ENCODE data around the gene CBFB. TPM values are rescaled to one million over a fixed set of nuclear protein-coding genes. Genes with fewer than 3 reads are reported as not detected.

Gene CBFB
- total RNA-seq, 2 experiments from 2014 or later: 235 to 241 TPM

GRCh38 chr16:67043420-67043819 is 14.5 kb downstream of the CBFB start:
- Mint-ChIP-seq H3K27ac (no peak overlapping the region), H3K36me3 (ENCODE audit: low read depth) (peaks cover 46% of the 10 kb centered on the region), H3K4me3 (no peak overlapping the region), H3K9me3 (ENCODE audit: insufficient read depth) (no peaks in the 10 kb centered on the region), H3K27me3 (ENCODE audit: low read depth) (no peaks in the 10 kb centered on the region), H3K4me1 (ENCODE audit: low read depth) (peaks cover 30% of the 10 kb centered on the region)
- ATAC-seq (no peak), DNase-seq (no peak)
- CTCF ChIA-PET: interaction anchor here (0.9 to 2.9 kb wide), 6 partner anchors 10 to 112 kb away, joined by 3 to 21 read pairs (median 6); no protein-coding TSS in a partner anchor
- POLR2A ChIA-PET: interaction anchor here (1.1 to 4.6 kb wide), 2 partner anchors 14 to 346 kb away, joined by 3 to 35 read pairs; partner anchors contain the start of gene CBFB

- ATAC-seq (no peak), DNase-seq (no peak)
- ChIA-PET CTCF (interaction anchor here (1.0 to 4.0 kb wide), 3 partner anchors 10 to 105 kb away, joined by 3 to 13 read pairs (median 3); no protein-coding TSS in a partner anchor), POLR2A (no interaction called here)
- peaks cover 32% of the 10 kb centered on the region for H3K36me3 Mint-ChIP-seq (ENCODE audit: low read depth)
- H3K9me3 Mint-ChIP-seq (ENCODE audit: insufficient read depth): no peaks in the 10 kb centered on the region
- H3K4me1 Mint-ChIP-seq (ENCODE audit: low read depth): peaks cover 40% of the 10 kb centered on the region
- H3K27me3 Mint-ChIP-seq (ENCODE audit: low read depth): no peaks in the 10 kb centered on the region
- no peak overlapping the region for H3K27ac Mint-ChIP-seq
- H3K4me3 Mint-ChIP-seq: no peak overlapping the region
Observed at GRCh38 chr16:67050796-67051195, 21.8 kb downstream of the CBFB start.

GRCh38 chr16:67052399-67052798 is 23.4 kb downstream of the CBFB start:
- DNase-seq: no peak
- no peaks in the 10 kb centered on the region for H3K27me3 Mint-ChIP-seq (ENCODE audit: low read depth)
- ATAC-seq: peak; percentile 41
- ChIA-PET POLR2A (interaction anchor here (0.9 to 2.6 kb wide), 3 partner anchors 8 to 36 kb away, joined by 3 to 13 read pairs (median 5); no protein-coding TSS in a partner anchor), CTCF (interaction anchor here (1.2 to 4.7 kb wide), 6 partner anchors 8 to 103 kb away, joined by 3 to 21 read pairs (median 8); partner anchors contain the start of gene CES3)
- peaks cover 35% of the 10 kb centered on the region for H3K36me3 Mint-ChIP-seq (ENCODE audit: low read depth)
- no peaks in the 10 kb centered on the region for H3K9me3 Mint-ChIP-seq (ENCODE audit: insufficient read depth)
- H3K27ac Mint-ChIP-seq: peak overlapping the region; percentile 87
- H3K4me1 Mint-ChIP-seq (ENCODE audit: low read depth): peaks cover 51% of the 10 kb centered on the region
- peak overlapping the region; percentile 61 for H3K4me3 Mint-ChIP-seq

GRCh38 chr16:67053767-67054334 is 24.9 kb downstream of the CBFB start:
- DNase-seq: no peak
- Mint-ChIP-seq H3K27ac (peak overlapping the region; percentile 87), H3K36me3 (ENCODE audit: low read depth) (peaks cover 42% of the 10 kb centered on the region), H3K4me3 (peak overlapping the region; percentile 61), H3K27me3 (ENCODE audit: low read depth) (no peaks in the 10 kb centered on the region), H3K4me1 (ENCODE audit: low read depth) (peaks cover 52% of the 10 kb centered on the region), H3K9me3 (ENCODE audit: insufficient read depth) (no peaks in the 10 kb centered on the region)
- ATAC-seq: peak; percentile 17
- POLR2A ChIA-PET: interaction anchor here (0.6 to 2.6 kb wide), 4 partner anchors 23 to 304 kb away, joined by 3 to 13 read pairs (median 3); no protein-coding TSS in a partner anchor
- CTCF ChIA-PET: interaction anchor here (0.6 to 4.7 kb wide), 13 partner anchors 10 to 131 kb away, joined by 3 to 21 read pairs (median 4); partner anchors contain the start of gene NOL3

GRCh38 chr16:67054901-67055300 is 26.0 kb downstream of the CBFB start:
- POLR2A ChIA-PET: interaction anchor here (0.8 to 1.2 kb wide), 2 partner anchors 21 to 25 kb away, joined by 3 to 4 read pairs; no protein-coding TSS in a partner anchor
- Mint-ChIP-seq H3K9me3 (ENCODE audit: insufficient read depth) (no peaks in the 10 kb centered on the region), H3K4me3 (peak overlapping the region; percentile 61), H3K27me3 (ENCODE audit: low read depth) (no peaks in the 10 kb centered on the region), H3K36me3 (ENCODE audit: low read depth) (peaks cover 47% of the 10 kb centered on the region), H3K27ac (peak overlapping the region; percentile 15), H3K4me1 (ENCODE audit: low read depth) (peaks cover 54% of the 10 kb centered on the region)
- CTCF ChIA-PET: interaction anchor here (0.7 to 4.7 kb wide), 8 partner anchors 11 to 100 kb away, joined by 3 to 21 read pairs (median 3); no protein-coding TSS in a partner anchor
- no peak for ATAC-seq
- DNase-seq: no peak

GRCh38 chr16:67055712-67056487 is 27.0 kb downstream of the CBFB start:
- no peaks in the 10 kb centered on the region for H3K9me3 Mint-ChIP-seq (ENCODE audit: insufficient read depth)
- CTCF ChIA-PET: interaction anchor here (0.8 to 4.7 kb wide), 4 partner anchors 12 to 73 kb away, joined by 3 to 21 read pairs (median 4); no protein-coding TSS in a partner anchor

GRCh38 chr16:67063008-67063407 is 34.1 kb downstream of the CBFB start:
- Mint-ChIP-seq H3K9me3 (ENCODE audit: insufficient read depth) (no peaks in the 10 kb centered on the region), H3K4me1 (ENCODE audit: low read depth) (peaks cover 18% of the 10 kb centered on the region), H3K36me3 (ENCODE audit: low read depth) (peaks cover 41% of the 10 kb centered on the region), H3K4me3 (peak overlapping the region; percentile 1), H3K27ac (peak overlapping the region; percentile 13), H3K27me3 (ENCODE audit: low read depth) (no peaks in the 10 kb centered on the region)
- ATAC-seq (peak; percentile 64), DNase-seq (no peak)
- ChIA-PET CTCF (interaction anchor here (1.0 to 1.4 kb wide), 2 partner anchors 36 to 92 kb away, joined by 3 read pairs; no protein-coding TSS in a partner anchor), POLR2A (interaction anchor here (0.9 kb wide), 1 partner anchor 97 kb away, joined by 3 read pairs; no protein-coding TSS in a partner anchor)

More at GRCh38 chr16:67055712-67056487, 27.0 kb downstream of the CBFB start:
- ATAC-seq (no peak), DNase-seq (no peak)
- H3K4me1 Mint-ChIP-seq (ENCODE audit: low read depth): peaks cover 52% of the 10 kb centered on the region
- H3K27me3 Mint-ChIP-seq (ENCODE audit: low read depth): no peaks in the 10 kb centered on the region
- H3K4me3 Mint-ChIP-seq: no peak overlapping the region
- H3K36me3 Mint-ChIP-seq (ENCODE audit: low read depth): peaks cover 55% of the 10 kb centered on the region
- H3K27ac Mint-ChIP-seq: peak overlapping the region; percentile 61
- POLR2A ChIA-PET: interaction anchor here (0.9 kb wide), 1 partner anchor 26 kb away, joined by 7 read pairs; no protein-coding TSS in a partner anchor

GRCh38 chr16:67068212-67068753 is 39.3 kb downstream of the CBFB start:
- Mint-ChIP-seq H3K27ac (no peak overlapping the region), H3K4me3 (no peak overlapping the region), H3K9me3 (ENCODE audit: insufficient read depth) (no peaks in the 10 kb centered on the region), H3K27me3 (ENCODE audit: low read depth) (no peaks in the 10 kb centered on the region), H3K36me3 (ENCODE audit: low read depth) (peaks cover 43% of the 10 kb centered on the region), H3K4me1 (ENCODE audit: low read depth) (peaks cover 7% of the 10 kb centered on the region)
- ChIA-PET POLR2A (no interaction called here), CTCF (interaction anchor here (0.7 to 1.6 kb wide), 5 partner anchors 14 to 87 kb away, joined by 3 to 5 read pairs (median 3); no protein-coding TSS in a partner anchor)
- no peak for ATAC-seq
- no peak for DNase-seq

- Mint-ChIP-seq H3K4me3 (no peak overlapping the region), H3K9me3 (ENCODE audit: insufficient read depth) (no peaks in the 10 kb centered on the region), H3K4me1 (ENCODE audit: low read depth) (peaks cover 3% of the 10 kb centered on the region), H3K36me3 (ENCODE audit: low read depth) (peaks cover 54% of the 10 kb centered on the region), H3K27me3 (ENCODE audit: low read depth) (no peaks in the 10 kb centered on the region), H3K27ac (no peak overlapping the region)
- ATAC-seq (no peak), DNase-seq (no peak)
- ChIA-PET CTCF (interaction anchor here (1.9 kb wide), 1 partner anchor 84 kb away, joined by 5 read pairs; no protein-coding TSS in a partner anchor), POLR2A (interaction anchor here (1.1 kb wide), 1 partner anchor 25 kb away, joined by 4 read pairs; no protein-coding TSS in a partner anchor)
Observed at GRCh38 chr16:67071476-67072048, 42.6 kb downstream of the CBFB start.

- H3K27me3 Mint-ChIP-seq (ENCODE audit: low read depth): no peaks in the 10 kb centered on the region
- peaks cover 3% of the 10 kb centered on the region for H3K4me1 Mint-ChIP-seq (ENCODE audit: low read depth)
- peak overlapping the region; percentile 30 for H3K27ac Mint-ChIP-seq
- ChIA-PET CTCF (interaction anchor here (2.7 to 3.0 kb wide), 2 partner anchors 56 to 80 kb away, joined by 9 to 15 read pairs; no protein-coding TSS in a partner anchor), POLR2A (interaction anchor here (0.8 kb wide), 1 partner anchor 20 kb away, joined by 3 read pairs; no protein-coding TSS in a partner anchor)
- no peak overlapping the region for H3K4me3 Mint-ChIP-seq
- H3K9me3 Mint-ChIP-seq (ENCODE audit: insufficient read depth): no peaks in the 10 kb centered on the region
- DNase-seq (no peak), ATAC-seq (no peak)
- peaks cover 49% of the 10 kb centered on the region for H3K36me3 Mint-ChIP-seq (ENCODE audit: low read depth)
Observed at GRCh38 chr16:67075331-67075730, 46.4 kb downstream of the CBFB start.

GRCh38 chr16:67077871-67078270 is 48.9 kb downstream of the CBFB start:
- DNase-seq: no peak
- H3K9me3 Mint-ChIP-seq (ENCODE audit: insufficient read depth): no peaks in the 10 kb centered on the region
- H3K27me3 Mint-ChIP-seq (ENCODE audit: low read depth): no peaks in the 10 kb centered on the region
- POLR2A ChIA-PET: no interaction called here
- H3K4me3 Mint-ChIP-seq: no peak overlapping the region
- peaks cover 43% of the 10 kb centered on the region for H3K36me3 Mint-ChIP-seq (ENCODE audit: low read depth)
- peak overlapping the region; percentile 63 for H3K27ac Mint-ChIP-seq
- CTCF ChIA-PET: interaction anchor here (1.1 kb wide), 1 partner anchor 12 kb away, joined by 3 read pairs; no protein-coding TSS in a partner anchor
- no peak for ATAC-seq
- peaks cover 2% of the 10 kb centered on the region for H3K4me1 Mint-ChIP-seq (ENCODE audit: low read depth)

All from activated CD8-positive, alpha-beta T cell treated with anti-CD3 and anti-CD28 coated beads, Interleukin-2, amount 10 ng/mL, durations not matched to agents 7 days and 5 days (primary cell).